Measurements from ENCODE around the gene RNF223.

Gene RNF223

DNA sequence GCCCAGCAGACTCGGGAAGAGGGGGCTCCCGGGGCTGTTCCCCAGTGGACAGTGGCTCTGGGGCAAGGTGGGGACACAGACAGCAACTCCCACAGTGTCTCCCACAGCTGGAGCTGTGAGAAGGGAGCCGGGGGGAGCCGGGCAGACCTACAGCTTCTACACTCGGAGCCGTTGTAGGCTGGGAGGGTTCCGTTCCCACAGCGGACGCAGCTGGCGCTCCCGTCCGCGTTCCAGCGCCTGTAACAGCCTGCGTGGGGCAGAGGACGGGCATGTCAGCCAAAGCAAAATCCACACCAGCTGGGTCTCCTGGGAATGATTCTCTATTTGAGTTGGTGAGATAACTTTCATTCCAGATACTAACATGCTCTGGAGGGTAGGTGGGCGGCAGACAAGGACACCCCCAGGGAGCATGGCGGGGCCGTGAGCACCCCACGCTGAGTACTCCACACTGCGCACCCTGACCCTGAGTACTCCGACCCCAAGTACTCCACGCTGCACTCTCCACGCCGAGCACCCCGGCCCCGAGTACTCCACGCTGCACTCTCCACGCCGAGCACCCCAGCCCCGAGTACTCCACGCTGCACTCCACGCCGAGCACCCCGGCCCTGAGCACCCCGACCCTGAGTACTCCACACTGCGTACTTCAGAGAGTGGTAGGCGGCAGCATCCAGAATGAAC lies 13.4 kb upstream of the RNF223 start:
- Histone ChIP-seq H3K4me3 (peak overlapping the region in 2 of 10 experiments; percentile 0 to 42; a peak in 3 of 20 replicates), H4K20me1 (peaks cover 0 to 86% (median 34%) of the 10 kb centered on the region in 11 experiments; a peak in 18 of 22 replicates), H3K9ac (peak overlapping the region in 5 of 11 experiments; percentile 9 to 67 (median 62); a peak in 8 of 22 replicates), H3K27me3 (peaks cover 0 to 23% (median 0%) of the 10 kb centered on the region in 11 experiments; a peak in 5 of 22 replicates), H3K36me3 (peaks cover 0 to 12% (median 0%) of the 10 kb centered on the region in 11 experiments; a peak in 4 of 22 replicates), H3K4me2 (peak overlapping the region; percentile 31 to 95 (median 79)), H3K27ac (peak overlapping the region in 4 of 11 experiments; percentile 56 to 68 (median 61); a peak in 8 of 22 replicates), H3K4me1 (peaks cover 41 to 95% (median 81%) of the 10 kb centered on the region in 10 experiments), H3K9me3 (replicated peaks in 1 of 11) (no peaks in the 10 kb centered on the region)
- no peak for TF ChIP-seq Cebpa-rat (IDR thresholded peaks at IDR 0.05)

DNA sequence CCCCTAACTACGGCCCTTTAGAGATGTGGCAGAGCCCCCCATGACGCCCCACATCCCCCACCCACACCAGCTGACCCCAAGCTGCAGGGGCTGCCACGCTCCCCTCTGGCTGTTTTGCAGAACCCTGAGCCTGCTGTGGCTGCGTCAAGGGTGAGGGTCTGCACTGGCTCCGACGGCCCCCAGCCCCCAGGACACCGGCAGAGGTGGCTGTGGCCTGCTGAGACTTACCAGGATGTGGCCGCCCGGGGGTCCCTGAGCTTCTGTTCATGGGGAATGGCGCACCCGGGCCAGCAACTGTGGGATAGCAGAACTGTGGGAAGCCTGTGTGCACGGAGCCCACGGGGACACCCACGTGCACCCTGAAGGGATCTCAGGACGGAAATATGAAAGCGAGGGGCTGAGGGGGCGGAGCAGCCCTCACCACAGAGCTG lies 12.8 kb upstream of the RNF223 start:
- H3K27ac ChIP-seq = peak overlapping the region in 4 of 11 experiments; percentile 56 to 68 (median 61); a peak in 8 of 22 replicates
- H3K36me3 ChIP-seq = peaks cover 0 to 16% (median 0%) of the 10 kb centered on the region in 11 experiments; a peak in 4 of 22 replicates
- H3K9me3 ChIP-seq (replicated peaks in 1 of 11) = no peaks in the 10 kb centered on the region
- peaks cover 0 to 23% (median 0%) of the 10 kb centered on the region in 11 experiments; a peak in 5 of 22 replicates for H3K27me3 ChIP-seq
- no peak for TF ChIP-seq Cebpa-rat (IDR thresholded peaks at IDR 0.05)
- peak overlapping the region in 4 of 11 experiments; percentile 62 to 67 (median 63); a peak in 8 of 22 replicates for H3K9ac ChIP-seq
- H3K4me3 ChIP-seq = peak overlapping the region in 3 of 10 experiments; percentile 0 to 42 (median 21); a peak in 2 of 20 replicates
- peaks cover 0 to 86% (median 31%) of the 10 kb centered on the region in 11 experiments; a peak in 18 of 22 replicates for H4K20me1 ChIP-seq
- peak overlapping the region; percentile 31 to 95 (median 79) for H3K4me2 ChIP-seq
- peaks cover 45 to 95% (median 81%) of the 10 kb centered on the region in 10 experiments for H3K4me1 ChIP-seq

DNA sequence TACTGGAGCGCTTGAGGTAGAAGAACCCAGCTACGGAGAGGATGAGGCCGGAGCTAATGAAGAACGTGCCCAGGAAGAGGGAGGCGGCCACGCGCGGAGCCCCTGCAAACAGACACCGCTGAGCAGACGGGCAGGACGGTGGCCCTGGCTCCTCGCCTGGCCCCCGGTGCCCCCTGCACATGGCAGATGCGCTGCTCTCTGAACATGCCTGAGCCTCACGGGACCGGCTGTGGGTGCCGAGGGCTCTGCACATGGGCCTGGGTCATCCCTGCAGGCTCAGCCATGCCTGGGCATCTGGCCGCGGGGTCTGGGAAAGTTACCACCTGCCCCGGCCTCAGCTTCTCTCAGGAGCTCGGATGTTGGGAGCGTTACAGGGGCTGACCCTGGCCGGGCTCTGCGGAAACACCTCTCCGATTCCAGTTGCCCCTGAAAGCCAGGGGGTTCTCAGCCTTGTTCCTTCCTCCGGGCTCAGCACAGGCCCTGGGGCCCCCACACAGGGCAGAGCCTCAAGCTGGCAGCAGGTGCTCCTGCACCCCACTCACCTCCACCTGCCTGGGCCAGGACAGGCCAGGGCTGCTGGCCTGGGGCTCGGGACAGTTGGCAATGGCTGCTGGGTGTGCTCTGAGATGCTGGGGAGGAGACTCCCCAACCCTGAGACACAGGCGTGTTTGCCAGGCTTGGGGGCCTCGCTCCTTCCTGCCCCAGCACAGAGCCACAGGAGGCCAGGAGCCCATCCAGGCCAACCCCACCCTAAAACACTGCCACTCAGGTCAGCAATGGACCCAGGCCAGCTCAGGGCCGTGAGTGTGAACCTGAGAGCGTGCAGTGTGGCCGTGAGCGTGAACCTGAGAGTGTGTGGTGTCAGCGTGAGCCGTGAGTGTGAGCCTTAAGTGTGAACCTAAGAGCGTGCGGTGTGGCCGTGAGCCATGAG lies 12.1 kb upstream of the RNF223 start:
- Histone ChIP-seq H3K27ac (peak overlapping the region in 7 of 11 experiments; percentile 26 to 68 (median 56); a peak in 12 of 22 replicates), H3K27me3 (peaks cover 0 to 23% (median 0%) of the 10 kb centered on the region in 11 experiments; a peak in 5 of 22 replicates), H3K36me3 (peaks cover 0 to 16% (median 0%) of the 10 kb centered on the region in 11 experiments; a peak in 4 of 22 replicates), H3K9ac (peak overlapping the region in 7 of 11 experiments; percentile 1 to 67 (median 62); a peak in 10 of 22 replicates), H3K4me3 (peak overlapping the region in 3 of 10 experiments; percentile 21 to 42 (median 37); a peak in 5 of 20 replicates), H4K20me1 (peaks cover 0 to 90% (median 29%) of the 10 kb centered on the region in 11 experiments; a peak in 18 of 22 replicates), H3K4me1 (peaks cover 49 to 98% (median 83%) of the 10 kb centered on the region in 10 experiments), H3K4me2 (peak overlapping the region; percentile 30 to 95 (median 79); a peak in 21 of 22 replicates), H3K9me3 (replicated peaks in 1 of 11) (no peaks in the 10 kb centered on the region)
- TF ChIP-seq Cebpa-rat (IDR thresholded peaks at IDR 0.05) = no peak

DNA sequence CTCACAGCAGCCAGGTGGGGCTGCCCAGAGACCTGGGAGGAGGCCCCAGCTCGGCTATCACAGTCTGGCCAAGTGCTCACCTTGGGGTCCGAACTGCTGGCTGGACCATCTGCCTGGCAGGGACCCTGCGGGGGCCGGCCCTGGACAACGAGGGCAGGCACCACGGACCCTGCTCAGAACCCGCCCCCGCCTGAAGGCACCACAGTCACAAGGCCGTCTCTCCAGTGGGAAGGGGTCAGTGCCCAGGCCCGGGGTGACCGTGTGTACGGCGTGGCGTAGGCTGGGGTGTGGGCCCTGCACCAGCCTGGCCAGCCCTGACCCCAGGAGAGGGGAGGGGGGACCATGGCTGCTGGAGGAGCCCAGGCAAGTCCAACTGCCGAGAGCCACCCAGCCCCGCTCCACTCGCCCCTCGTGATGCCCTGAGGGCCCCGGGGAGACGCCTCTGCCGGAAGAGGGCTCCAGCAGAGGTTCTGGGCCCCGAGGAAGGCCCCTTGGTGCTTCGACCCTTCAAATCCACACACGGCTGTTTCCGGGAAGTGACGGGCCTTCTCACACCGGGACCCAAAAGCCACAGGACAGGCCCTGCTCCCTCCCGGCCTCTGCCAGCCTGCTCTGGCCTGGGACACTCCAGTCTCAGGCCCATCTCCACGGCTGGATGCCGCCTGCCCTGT lies 11.2 kb upstream of the RNF223 start:
- Histone ChIP-seq H3K27ac (peak overlapping the region in 7 of 11 experiments; percentile 26 to 68 (median 56); a peak in 13 of 22 replicates), H4K20me1 (peaks cover 0 to 84% (median 20%) of the 10 kb centered on the region in 11 experiments; a peak in 17 of 22 replicates), H3K27me3 (peaks cover 0 to 24% (median under 1%) of the 10 kb centered on the region in 11 experiments; a peak in 8 of 22 replicates), H3K36me3 (peaks cover 0 to 16% (median 0%) of the 10 kb centered on the region in 11 experiments; a peak in 4 of 22 replicates), H3K9ac (peak overlapping the region in 7 of 11 experiments; percentile 1 to 67 (median 62); a peak in 10 of 22 replicates), H3K9me3 (replicated peaks in 1 of 11) (no peaks in the 10 kb centered on the region), H3K4me1 (peaks cover 42 to 94% (median 79%) of the 10 kb centered on the region in 10 experiments), H3K4me3 (peak overlapping the region in 3 of 10 experiments; percentile 21 to 42 (median 37); a peak in 4 of 20 replicates), H3K4me2 (peak overlapping the region; percentile 30 to 95 (median 79); a peak in 21 of 22 replicates)
- no peak for TF ChIP-seq Cebpa-rat (IDR thresholded peaks at IDR 0.05)

DNA sequence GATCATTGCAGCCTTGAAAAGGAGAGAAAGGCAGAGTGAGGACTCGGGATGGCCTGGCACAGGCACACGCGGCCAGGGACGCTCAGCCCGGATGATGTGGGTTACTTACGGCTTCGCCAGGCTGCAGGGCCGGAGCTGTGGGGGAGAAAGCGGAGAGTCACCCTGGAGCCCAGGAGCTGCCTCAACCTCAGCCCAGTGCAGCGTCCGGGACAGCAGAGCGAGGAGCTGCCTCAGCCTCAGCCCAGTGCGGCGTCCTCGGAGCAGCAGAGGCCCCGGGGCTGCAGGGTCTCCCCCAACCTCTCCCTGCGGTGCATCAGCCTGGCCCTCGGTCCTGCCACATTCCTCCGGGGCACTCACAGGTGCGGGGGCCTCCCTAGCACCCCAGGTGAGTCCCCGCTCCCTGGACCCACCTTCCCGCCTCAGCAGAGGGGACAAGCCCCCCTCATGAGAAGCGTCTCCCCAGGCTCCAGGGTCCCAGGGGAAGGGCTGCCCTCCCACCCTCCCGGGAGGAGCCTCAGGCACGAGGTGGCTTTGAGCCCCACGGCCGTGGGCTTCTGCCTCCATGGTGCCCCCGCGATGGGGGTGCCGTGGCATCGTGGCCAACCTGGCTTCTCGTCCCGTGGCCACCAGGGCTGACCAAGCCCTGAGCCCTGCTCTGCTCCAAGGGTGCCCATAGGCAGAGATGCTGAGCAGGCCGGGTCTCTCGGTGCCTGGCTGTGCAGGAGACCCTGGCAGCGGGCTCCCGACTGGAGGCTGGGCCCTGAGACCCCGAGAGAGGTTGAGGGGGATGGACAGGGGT lies 10.5 kb upstream of the RNF223 start:
- peaks cover 46 to 94% (median 79%) of the 10 kb centered on the region in 10 experiments for H3K4me1 ChIP-seq
- peak overlapping the region in 8 of 11 experiments; percentile 66 to 95 (median 88); a peak in 16 of 22 replicates for H3K4me2 ChIP-seq

DNA sequence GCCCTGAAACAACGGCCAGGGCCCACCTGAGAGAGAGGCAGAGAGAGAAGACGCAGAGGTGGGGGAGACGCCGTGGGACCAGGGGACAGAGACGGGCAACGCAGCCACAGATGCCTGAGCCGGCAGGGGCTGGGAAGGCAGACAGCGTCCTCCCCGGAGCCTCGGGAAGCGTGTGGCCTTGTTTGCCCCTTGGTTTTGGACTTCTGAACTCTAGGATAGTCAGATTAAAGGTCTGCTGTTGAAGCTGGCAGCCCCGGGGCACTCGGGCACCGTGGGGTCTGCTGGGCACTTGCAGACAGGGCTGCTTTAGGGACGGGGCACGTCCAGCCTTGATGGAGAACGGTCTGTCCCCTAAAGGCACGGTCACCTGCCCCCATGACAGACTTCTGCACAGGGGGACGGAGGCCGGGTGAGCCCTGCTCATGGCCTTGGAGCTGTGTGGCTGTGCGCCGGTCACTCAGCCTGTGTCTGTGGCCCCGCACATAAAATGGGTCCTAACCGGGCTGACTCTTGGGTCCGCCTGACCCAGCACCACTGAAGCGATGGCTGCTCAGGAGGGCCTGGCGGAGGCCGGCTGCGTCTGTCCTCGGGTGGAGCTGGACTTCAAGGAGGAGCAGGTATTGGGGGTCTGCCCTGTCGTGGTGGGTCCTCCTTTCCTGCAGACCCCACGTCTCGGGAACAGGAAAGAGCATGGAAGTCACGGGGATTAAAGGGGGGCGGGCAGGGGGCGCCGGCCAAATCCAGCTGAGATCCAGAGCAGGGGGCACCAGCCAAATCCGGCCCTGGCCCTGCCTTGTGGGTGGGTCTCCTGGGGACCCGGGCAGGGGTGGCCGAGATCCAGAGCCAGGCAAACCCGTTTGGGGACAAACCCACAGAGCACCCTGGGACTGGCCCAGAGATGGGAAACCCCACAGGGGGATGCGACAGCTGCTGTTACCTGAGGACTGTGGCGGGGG lies 9.6 kb upstream of the RNF223 start:
- no peaks in the 10 kb centered on the region for H3K9me3 ChIP-seq (replicated peaks in 1 of 11)
- H3K4me3 ChIP-seq = no peak overlapping the region
- H4K20me1 ChIP-seq = peaks cover 0 to 67% (median 7%) of the 10 kb centered on the region in 11 experiments; a peak in 9 of 22 replicates
- H3K9ac ChIP-seq = no peak overlapping the region
- no peak overlapping the region for H3K27ac ChIP-seq
- H3K27me3 ChIP-seq = peaks cover 2 to 38% (median 8%) of the 10 kb centered on the region in 11 experiments; a peak in 20 of 22 replicates
- peaks cover 45 to 90% (median 74%) of the 10 kb centered on the region in 10 experiments for H3K4me1 ChIP-seq
- H3K4me2 ChIP-seq = peak overlapping the region in 4 of 11 experiments; percentile 81 to 92 (median 90); a peak in 7 of 22 replicates
- TF ChIP-seq Cebpa-rat (IDR thresholded peaks at IDR 0.05) = no peak
- H3K36me3 ChIP-seq = peaks cover 0 to 16% (median 0%) of the 10 kb centered on the region in 11 experiments; a peak in 4 of 22 replicates

More for the DNA sequence above, 10.5 kb upstream of the RNF223 start:
- H3K9me3 ChIP-seq (replicated peaks in 1 of 11) = no peaks in the 10 kb centered on the region
- H4K20me1 ChIP-seq = peaks cover 0 to 76% (median 13%) of the 10 kb centered on the region in 11 experiments; a peak in 15 of 22 replicates
- no peak overlapping the region for H3K4me3 ChIP-seq
- peaks cover 0 to 16% (median 0%) of the 10 kb centered on the region in 11 experiments; a peak in 4 of 22 replicates for H3K36me3 ChIP-seq
- H3K9ac ChIP-seq = peak overlapping the region in 3 of 11 experiments; percentile 62 to 67 (median 62); a peak in 5 of 22 replicates
- peak overlapping the region in 3 of 11 experiments; percentile 56 to 68 (median 58); a peak in 4 of 22 replicates for H3K27ac ChIP-seq
- H3K27me3 ChIP-seq = peaks cover 0 to 31% (median 4%) of the 10 kb centered on the region in 11 experiments; a peak in 11 of 22 replicates
- TF ChIP-seq Cebpa-rat (IDR thresholded peaks at IDR 0.05) = no peak
